Caco-2 (cell line): ENCODE measurements around the gene BCOR. TPM values are rescaled to one million over a fixed set of nuclear protein-coding genes. Genes with fewer than 3 reads are reported as not detected.

Experiments used
- BruUV-seq: library from RNA; stranded (reverse); fragments of 400-500 nt; replicated peaks from 2 replicates; lab custom pipeline; 2021; lab: Mats Ljungman, UMichigan
- CTCF ChIA-PET: fragments of 300-600 bp; sonication (Branson Sonifier 250); formaldehyde crosslinking; loops from one replicate; lab custom pipeline; 2022; ENCODE audit warnings: antibody characterized with exemption; lab: Charles Lee
- POLR2A ChIA-PET: fragments of 300-600 bp; sonication (Branson Sonifier 250); formaldehyde crosslinking; loops from one replicate; lab custom pipeline; 2022; ENCODE audit warnings: antibody characterized with exemption; lab: Charles Lee
- DNase-seq, 2 experiments: peaks; one replicate each; pipeline versions ENCODE4 v3.0.0 to v3.0.0-alpha.2; 2020 to 2022
- H3K27me3 ChIP-seq: replicated peaks from 2 replicates; pipeline ENCODE4 v1.6.0; 2011; ENCODE audit warnings: low read length; ENCODE audit not compliant: control insufficient read depth, insufficient read depth
- H3K36me3 ChIP-seq: 2 replicates; pipeline ENCODE4 v1.5.1; 2011; ENCODE audit warnings: low read length; ENCODE audit not compliant: control insufficient read depth, insufficient read depth
- H3K4me1 ChIP-seq: fragments of 250-450 bp; sonication (Bioruptor Pico); 2 replicates; pipeline ENCODE4 v1.5.1; 2020; ENCODE audit warnings: mild to moderate bottlenecking
- H3K4me3 ChIP-seq: 2 replicates; pipeline ENCODE4 v1.5.1; 2011; ENCODE audit warnings: low read depth, mild to moderate bottlenecking, control low read depth, low read length
- H3K9me3 ChIP-seq: fragments of 250-450 bp; sonication (Bioruptor Pico); 2 replicates; pipeline ENCODE4 v1.5.1; 2020; ENCODE audit warnings: mild to moderate bottlenecking, moderate library complexity
- H3K27ac Mint-ChIP-seq: one replicate; pipeline ENCODE4 v1.8.0; 2022; ENCODE audit warnings: mixed read lengths; ENCODE audit not compliant: unreplicated experiment
- H3K27me3 Mint-ChIP-seq: one replicate; pipeline ENCODE4 v1.8.0; 2022; ENCODE audit warnings: mixed read lengths; ENCODE audit not compliant: insufficient read depth, unreplicated experiment
- H3K36me3 Mint-ChIP-seq: one replicate; pipeline ENCODE4 v1.8.0; 2022; ENCODE audit warnings: mild to moderate bottlenecking, mixed read lengths; ENCODE audit not compliant: insufficient read depth, unreplicated experiment
- H3K4me1 Mint-ChIP-seq: one replicate; pipeline ENCODE4 v1.8.0; 2022; ENCODE audit warnings: low read depth, mixed read lengths; ENCODE audit not compliant: unreplicated experiment
- H3K4me3 Mint-ChIP-seq: one replicate; pipeline ENCODE4 v1.8.0; 2022; ENCODE audit warnings: mild to moderate bottlenecking, moderate library complexity, mixed read lengths; ENCODE audit not compliant: unreplicated experiment
- H3K9me3 Mint-ChIP-seq: one replicate; pipeline ENCODE4 v1.8.0; 2022; ENCODE audit warnings: mixed read lengths; ENCODE audit not compliant: unreplicated experiment
- intact Hi-C: fragments of 100-400 bp; cut with micrococcal nuclease; formaldehyde crosslinking; loops from one replicate; pipeline ENCODE4 v1.10.0; 2022; ENCODE audit not compliant: unreplicated experiment
- total RNA-seq: library from RNA; stranded (reverse); gene quantifications from 2 replicates; pipeline ENCODE4 v1.2.3, GENCODE V29; 2022
- TF ChIP-seq, protein P1 (sequence below), 2 experiments: fragments of 200-600 bp in 1 of 2; IDR thresholded peaks; 1 replicate in 1 of 2; 2 replicates in 1 of 2; pipeline versions ENCODE4 v1.5.1 to v1.8.0; 2011 to 2022; ENCODE audit warnings: antibody characterized with exemption in 1 of 2, control low read depth in 1 of 2, inconsistent platforms in 1 of 2, low read depth in 1 of 2, low read length in 1 of 2, mild to moderate bottlenecking in 1 of 2, moderate library complexity in 1 of 2; ENCODE audit not compliant: insufficient read depth in 1 of 2, severe bottlenecking in 1 of 2, unreplicated experiment in 1 of 2

Gene BCOR
- total RNA-seq, 1 experiment from 2014 or later: 16.2 TPM

- Mint-ChIP-seq H3K27me3 (no peaks in the 10 kb centered on the region), H3K4me3 (no peak overlapping the region), H3K36me3 (peaks cover 3% of the 10 kb centered on the region), H3K4me1 (no peaks in the 10 kb centered on the region), H3K27ac (no peak overlapping the region), H3K9me3 (no peaks in the 10 kb centered on the region)
- POLR2A ChIA-PET: no interaction called here
- no TSS peak for BruUV-seq
- H3K36me3 ChIP-seq: no peaks in the 10 kb centered on the region
- intact Hi-C loops: loop anchor here (10.0 kb wide), 1 partner anchor 245 kb away; no protein-coding TSS in a partner anchor
- no peak overlapping the region for H3K4me3 ChIP-seq
- no peaks in the 10 kb centered on the region for H3K27me3 ChIP-seq
- CTCF ChIA-PET: no interaction called here
- TF ChIP-seq, protein P1, sequence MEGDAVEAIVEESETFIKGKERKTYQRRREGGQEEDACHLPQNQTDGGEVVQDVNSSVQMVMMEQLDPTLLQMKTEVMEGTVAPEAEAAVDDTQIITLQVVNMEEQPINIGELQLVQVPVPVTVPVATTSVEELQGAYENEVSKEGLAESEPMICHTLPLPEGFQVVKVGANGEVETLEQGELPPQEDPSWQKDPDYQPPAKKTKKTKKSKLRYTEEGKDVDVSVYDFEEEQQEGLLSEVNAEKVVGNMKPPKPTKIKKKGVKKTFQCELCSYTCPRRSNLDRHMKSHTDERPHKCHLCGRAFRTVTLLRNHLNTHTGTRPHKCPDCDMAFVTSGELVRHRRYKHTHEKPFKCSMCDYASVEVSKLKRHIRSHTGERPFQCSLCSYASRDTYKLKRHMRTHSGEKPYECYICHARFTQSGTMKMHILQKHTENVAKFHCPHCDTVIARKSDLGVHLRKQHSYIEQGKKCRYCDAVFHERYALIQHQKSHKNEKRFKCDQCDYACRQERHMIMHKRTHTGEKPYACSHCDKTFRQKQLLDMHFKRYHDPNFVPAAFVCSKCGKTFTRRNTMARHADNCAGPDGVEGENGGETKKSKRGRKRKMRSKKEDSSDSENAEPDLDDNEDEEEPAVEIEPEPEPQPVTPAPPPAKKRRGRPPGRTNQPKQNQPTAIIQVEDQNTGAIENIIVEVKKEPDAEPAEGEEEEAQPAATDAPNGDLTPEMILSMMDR (IDR thresholded peaks at IDR 0.05; ENCODE audit: insufficient read depth in 1 of 2, low read depth in 1 of 2, low read length in 1 of 2, severe bottlenecking in 1 of 2, unreplicated experiment in 1 of 2): no peak
- no peak for DNase-seq
- H3K9me3 ChIP-seq: no peaks in the 10 kb centered on the region
- peaks cover 6% of the 10 kb centered on the region; the same call in 1 of the 2 replicates for H3K4me1 ChIP-seq
These were observed 78.2 kb downstream of the BCOR start for GRCh38 chrX:40019541-40019940.

GRCh38 chrX:40018041-40018440 is 79.7 kb downstream of the BCOR start:
- no peak overlapping the region for H3K4me3 ChIP-seq
- H3K4me1 ChIP-seq: peaks cover 6% of the 10 kb centered on the region; the same call in 1 of the 2 replicates
- ChIA-PET POLR2A (no interaction called here), CTCF (no interaction called here)
- no peaks in the 10 kb centered on the region for H3K36me3 ChIP-seq
- Mint-ChIP-seq H3K9me3 (no peaks in the 10 kb centered on the region), H3K27ac (no peak overlapping the region), H3K36me3 (peaks cover 16% of the 10 kb centered on the region), H3K27me3 (no peaks in the 10 kb centered on the region), H3K4me1 (no peaks in the 10 kb centered on the region), H3K4me3 (no peak overlapping the region)
- BruUV-seq: no TSS peak
- no peak for DNase-seq
- no peaks in the 10 kb centered on the region for H3K9me3 ChIP-seq
- intact Hi-C loops: loop anchor here (10.0 kb wide), 1 partner anchor 247 kb away; no protein-coding TSS in a partner anchor
- TF ChIP-seq, protein P1 (IDR thresholded peaks at IDR 0.05; ENCODE audit: insufficient read depth in 1 of 2, low read depth in 1 of 2, low read length in 1 of 2, severe bottlenecking in 1 of 2, unreplicated experiment in 1 of 2): no peak
- H3K27me3 ChIP-seq: no peaks in the 10 kb centered on the region

DNA sequence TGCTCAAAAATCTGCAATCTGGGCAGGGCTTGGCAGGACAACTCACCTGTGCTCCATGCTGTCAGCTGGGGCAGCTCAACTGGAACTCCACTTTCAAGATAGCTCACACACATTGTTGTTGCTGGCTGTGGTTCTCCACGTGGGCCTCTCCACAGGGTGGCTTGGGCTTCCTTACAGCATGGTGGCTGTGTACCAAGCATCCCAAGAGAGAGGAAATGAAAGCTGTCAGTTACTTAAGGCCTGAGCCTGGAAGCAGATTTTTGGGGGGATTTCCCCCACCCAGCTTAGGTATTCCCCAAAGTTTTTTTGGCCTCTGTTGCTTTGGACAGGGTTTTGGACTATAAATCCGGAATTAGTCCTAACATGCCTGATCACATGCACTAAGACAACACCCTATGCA is 81.0 kb downstream of the BCOR start:
- TF ChIP-seq, protein P1 (IDR thresholded peaks at IDR 0.05; ENCODE audit: insufficient read depth in 1 of 2, low read depth in 1 of 2, low read length in 1 of 2, severe bottlenecking in 1 of 2, unreplicated experiment in 1 of 2): no peak
- no peaks in the 10 kb centered on the region for H3K9me3 Mint-ChIP-seq
- CTCF ChIA-PET: no interaction called here
- POLR2A ChIA-PET: no interaction called here
- no peak overlapping the region for H3K27ac Mint-ChIP-seq
- H3K36me3 Mint-ChIP-seq: peaks cover 17% of the 10 kb centered on the region
- H3K27me3 Mint-ChIP-seq: no peaks in the 10 kb centered on the region
- no peaks in the 10 kb centered on the region for H3K27me3 ChIP-seq
- H3K4me1 Mint-ChIP-seq: no peaks in the 10 kb centered on the region
- no TSS peak for BruUV-seq
- no peak overlapping the region for H3K4me3 ChIP-seq
- no peaks in the 10 kb centered on the region for H3K9me3 ChIP-seq
- H3K4me1 ChIP-seq: peaks cover 6% of the 10 kb centered on the region; the same call in 1 of the 2 replicates
- H3K36me3 ChIP-seq: no peaks in the 10 kb centered on the region
- intact Hi-C loops: loop anchor here (10.0 kb wide), 1 partner anchor 248 kb away; no protein-coding TSS in a partner anchor
- no peak for DNase-seq
- H3K4me3 Mint-ChIP-seq: no peak overlapping the region
